Choroid plexus epithelial cell (primary cell): ENCODE data around the gene CCR7.
"Not testable (repeated sequence)": the region's sequence is repeated elsewhere in the genome, so short reads cannot be mapped to it uniquely, and the experiment has no call there.

Experiments used
- DNase-seq: peaks from one replicate; pipeline ENCODE4 v3.0.0-alpha.2; 2010; ENCODE audit warnings: low read depth
- H3K4me3 ChIP-seq: 2 replicates; pipeline ENCODE4 v1.5.1; 2011; ENCODE audit warnings: low read depth, mild to moderate bottlenecking, control low read depth, low read length, moderate library complexity
- CTCF ChIP-seq: conservative IDR thresholded peaks from 2 replicates; pipeline ENCODE4 v1.5.1; 2011; ENCODE audit warnings: low read depth, mild to moderate bottlenecking, control low read depth, inconsistent platforms, low read length, moderate library complexity

CCR7 gene

DNA sequence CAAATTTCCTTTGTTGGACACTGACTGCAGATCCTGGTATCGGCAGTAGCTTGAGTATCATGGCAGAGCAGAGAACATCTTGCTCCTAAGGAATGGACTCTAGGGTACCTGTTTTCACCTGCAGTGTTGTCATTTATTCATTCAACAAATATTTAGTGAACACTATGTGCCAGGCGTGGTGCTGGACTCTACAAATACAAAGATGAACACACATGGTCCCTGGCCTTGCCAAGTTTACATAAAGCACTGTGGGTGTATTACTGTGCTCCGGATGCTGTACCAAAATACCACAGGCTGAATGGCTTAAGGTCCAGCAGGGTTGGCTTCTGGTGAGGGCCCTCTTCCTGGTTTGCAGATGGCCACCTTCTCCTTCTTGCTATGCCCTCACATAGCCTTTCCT is 14.2 kb upstream of the CCR7 start:
- DNase-seq = no peak
- TF ChIP-seq CTCF = no peak
- H3K4me3 ChIP-seq = no peak overlapping the region

- no peak overlapping the region for H3K4me3 ChIP-seq
- no peak for TF ChIP-seq CTCF
- DNase-seq = no peak
Measured at GRCh38 chr17:40577611-40578065, 12.4 kb upstream of the CCR7 start.

DNA sequence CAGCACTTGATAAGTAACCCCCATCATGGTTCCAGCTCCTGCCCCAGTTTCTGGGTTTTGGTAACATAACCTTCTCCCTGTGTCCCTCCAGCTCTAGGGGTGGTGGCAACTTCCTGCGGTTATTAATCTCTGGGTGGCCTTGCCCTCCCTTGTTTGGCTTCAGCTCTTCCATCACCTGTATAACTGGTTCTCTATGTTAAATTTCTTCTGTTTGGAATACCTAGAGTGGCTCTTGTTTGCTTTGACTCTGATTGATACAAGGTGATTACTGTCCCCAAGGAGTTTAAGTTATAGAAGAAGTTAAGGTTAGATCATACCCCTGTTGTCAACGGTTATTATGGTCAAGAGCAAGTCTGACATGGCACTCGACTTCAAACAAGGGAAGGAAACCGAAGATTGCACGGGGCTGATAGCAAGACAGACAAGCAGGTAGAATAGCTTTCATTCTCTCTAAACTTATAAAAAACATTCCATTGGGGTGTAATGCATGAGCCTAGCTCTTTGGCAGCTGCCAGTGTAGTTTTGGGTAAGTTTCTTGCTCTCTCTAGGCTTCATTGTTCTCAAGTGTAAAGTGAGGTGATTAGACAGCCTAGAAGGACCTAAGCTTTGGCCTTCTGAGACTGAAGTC is 11.0 kb upstream of the CCR7 start:
- no peak for DNase-seq
- no peak overlapping the region for H3K4me3 ChIP-seq
- TF ChIP-seq CTCF = no peak

DNA sequence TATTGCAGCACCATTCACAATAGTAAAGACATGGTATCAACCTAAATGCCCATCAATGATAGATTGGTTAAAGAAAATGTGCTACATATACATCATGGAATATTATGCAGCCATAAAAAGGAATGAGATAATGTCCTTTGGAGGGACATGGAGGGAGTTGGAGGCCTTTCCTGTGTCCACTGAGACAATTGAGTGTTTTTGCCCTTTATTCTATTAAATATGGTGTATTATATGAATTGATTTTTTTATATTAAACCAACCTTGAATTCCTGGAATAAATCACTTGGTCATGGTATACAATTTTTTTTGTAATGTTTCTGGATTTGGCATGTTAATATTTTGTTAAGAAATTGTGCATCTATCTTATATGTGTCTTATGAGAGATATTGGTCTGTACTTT is 9.0 kb upstream of the CCR7 start:
- H3K4me3 ChIP-seq = no peak overlapping the region
- TF ChIP-seq CTCF = no peak
- DNase-seq = no peak

DNA sequence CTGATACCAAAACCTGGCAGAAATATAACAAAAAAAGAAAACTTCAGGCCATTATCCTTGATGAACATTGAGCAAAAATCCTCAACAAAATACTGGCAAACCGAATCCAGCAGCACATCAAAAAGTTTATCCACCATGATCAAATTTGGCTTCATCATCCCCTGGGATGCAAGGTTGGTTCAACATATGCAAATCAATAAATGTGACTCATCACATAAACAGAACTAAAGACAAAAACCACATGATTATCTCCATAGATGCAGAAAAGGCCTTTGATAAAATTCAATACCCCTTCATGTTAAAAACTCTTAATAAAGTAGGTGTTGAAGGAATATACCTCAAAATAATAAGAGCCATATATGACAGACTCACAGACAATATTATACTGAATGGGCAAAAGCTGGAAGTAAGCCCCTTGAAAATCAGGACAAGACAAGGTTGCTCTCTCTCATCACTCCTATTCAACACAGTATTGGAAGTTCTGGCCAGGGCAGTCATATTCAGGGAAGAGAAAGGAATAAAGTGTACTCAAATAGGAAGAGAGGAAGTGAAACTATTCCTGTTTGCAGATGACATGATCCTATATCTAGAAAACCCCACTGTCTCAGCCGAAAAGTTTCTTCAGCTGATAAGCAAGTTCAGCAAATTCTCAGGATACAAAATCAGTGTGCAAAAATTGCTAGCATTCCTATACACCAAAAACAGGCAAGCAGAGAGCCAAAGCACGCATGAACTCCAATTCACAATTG is 7.1 kb upstream of the CCR7 start:
- not testable (repeated sequence) for H3K4me3 ChIP-seq, DNase-seq

- H3K4me3 ChIP-seq = no peak overlapping the region
- TF ChIP-seq CTCF = no peak
- DNase-seq = no peak
Measured at GRCh38 chr17:40568074-40568836, 3.0 kb upstream of the CCR7 start.

GRCh38 chr17:40567377-40567776 is 2.1 kb upstream of the CCR7 start:
- H3K4me3 ChIP-seq = no peak overlapping the region
- DNase-seq = no peak
- TF ChIP-seq CTCF = no peak
